Measurements from ENCODE around the gene MGMT.

GRCh38 chr10:129599160-129599559 is 132.1 kb downstream of the MGMT start:
- TF ChIP-seq, protein P1, sequence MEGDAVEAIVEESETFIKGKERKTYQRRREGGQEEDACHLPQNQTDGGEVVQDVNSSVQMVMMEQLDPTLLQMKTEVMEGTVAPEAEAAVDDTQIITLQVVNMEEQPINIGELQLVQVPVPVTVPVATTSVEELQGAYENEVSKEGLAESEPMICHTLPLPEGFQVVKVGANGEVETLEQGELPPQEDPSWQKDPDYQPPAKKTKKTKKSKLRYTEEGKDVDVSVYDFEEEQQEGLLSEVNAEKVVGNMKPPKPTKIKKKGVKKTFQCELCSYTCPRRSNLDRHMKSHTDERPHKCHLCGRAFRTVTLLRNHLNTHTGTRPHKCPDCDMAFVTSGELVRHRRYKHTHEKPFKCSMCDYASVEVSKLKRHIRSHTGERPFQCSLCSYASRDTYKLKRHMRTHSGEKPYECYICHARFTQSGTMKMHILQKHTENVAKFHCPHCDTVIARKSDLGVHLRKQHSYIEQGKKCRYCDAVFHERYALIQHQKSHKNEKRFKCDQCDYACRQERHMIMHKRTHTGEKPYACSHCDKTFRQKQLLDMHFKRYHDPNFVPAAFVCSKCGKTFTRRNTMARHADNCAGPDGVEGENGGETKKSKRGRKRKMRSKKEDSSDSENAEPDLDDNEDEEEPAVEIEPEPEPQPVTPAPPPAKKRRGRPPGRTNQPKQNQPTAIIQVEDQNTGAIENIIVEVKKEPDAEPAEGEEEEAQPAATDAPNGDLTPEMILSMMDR (IDR thresholded peaks at IDR 0.05; ENCODE audit: borderline replicate concordance, extremely low read depth, low read length, poor library complexity, severe bottlenecking) = no peak
- TF ChIP-seq EZH2 (IDR thresholded peaks at IDR 0.05; ENCODE audit: borderline replicate concordance, low read depth, low read length, severe bottlenecking) = no peak
